Skeletal muscle tissue (tissue), 4 donors: ENCODE data around the gene GUK1. TPM values are rescaled to one million over a fixed set of nuclear protein-coding genes. Genes with fewer than 3 reads are reported as not detected.

ENCODE experiments used
- H3K27ac ChIP-seq: one replicate; pipeline ENCODE4 v1.7.0; 2013; ENCODE audit warnings: mild to moderate bottlenecking, low read depth, low read length, inconsistent platforms
- H3K27me3 ChIP-seq, 3 donors: one replicate each; pipeline ENCODE4 v1.7.0; 2013; ENCODE audit warnings: low read length in 3 of 3; ENCODE audit not compliant: control insufficient read depth in 3 of 3, insufficient read depth in 3 of 3
- H3K36me3 ChIP-seq, 3 donors: one replicate each; pipeline ENCODE4 v1.7.0; 2013; ENCODE audit warnings: low read length in 3 of 3; ENCODE audit not compliant: control insufficient read depth in 3 of 3, insufficient read depth in 3 of 3
- H3K4me1 ChIP-seq, 3 donors: one replicate each; pipeline ENCODE4 v1.7.0; 2013; ENCODE audit warnings: low read length in 3 of 3, mild to moderate bottlenecking in 3 of 3; ENCODE audit not compliant: control insufficient read depth in 3 of 3, insufficient read depth in 3 of 3
- H3K4me3 ChIP-seq, 3 donors: one replicate each; pipeline ENCODE4 v1.7.0; 2013; ENCODE audit warnings: low read length in 3 of 3
- H3K9ac ChIP-seq, 3 donors: one replicate each; pipeline ENCODE4 v1.7.0; 2013; ENCODE audit warnings: low read length in 3 of 3, mild to moderate bottlenecking in 3 of 3, moderate library complexity in 2 of 3, low read depth in 1 of 3
- H3K9me3 ChIP-seq, 3 donors: one replicate each; pipeline ENCODE4 v1.7.0; 2013; ENCODE audit warnings: low read length in 3 of 3; ENCODE audit not compliant: control insufficient read depth in 3 of 3
- total RNA-seq: library from RNA; depleted of rRNA; stranded (reverse); fragments of >200 nt; gene quantifications from one replicate; pipeline ENCODE4 v1.2.3, GENCODE V29; 2014
- donor health status: Osteomylitis.

The GUK1 gene
- total RNA-seq, 1 donor from 2014 or later: 165 TPM

DNA sequence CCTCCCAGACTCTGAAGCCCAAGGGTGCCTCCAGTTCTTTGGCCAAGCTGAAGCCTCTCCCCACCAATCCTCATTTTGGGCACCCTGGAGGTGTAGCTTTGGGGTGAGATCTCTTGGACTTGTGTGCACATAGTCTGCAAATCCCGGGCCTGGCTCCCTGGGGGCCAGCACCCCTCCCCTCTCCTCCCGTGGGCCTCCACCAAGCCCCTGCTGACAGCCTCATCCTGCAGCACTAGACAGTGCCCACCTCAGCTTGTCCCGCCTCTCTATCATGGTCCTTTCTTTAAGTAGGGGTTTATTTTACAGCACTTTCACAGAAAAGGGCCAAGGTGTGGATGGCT, 12.8 kb downstream of the GUK1 start:
- Histone ChIP-seq H3K27ac (no peak overlapping the region), H3K36me3 (peaks cover 0 to 7% (median 3%) of the 10 kb centered on the region in 3 donors), H3K4me3 (no peak overlapping the region), H3K27me3 (peaks cover 8 to 12% (median 10%) of the 10 kb centered on the region in 3 donors), H3K4me1 (peaks cover 19 to 31% (median 29%) of the 10 kb centered on the region in 3 donors), H3K9ac (no peak overlapping the region), H3K9me3 (no peaks in the 10 kb centered on the region)

DNA sequence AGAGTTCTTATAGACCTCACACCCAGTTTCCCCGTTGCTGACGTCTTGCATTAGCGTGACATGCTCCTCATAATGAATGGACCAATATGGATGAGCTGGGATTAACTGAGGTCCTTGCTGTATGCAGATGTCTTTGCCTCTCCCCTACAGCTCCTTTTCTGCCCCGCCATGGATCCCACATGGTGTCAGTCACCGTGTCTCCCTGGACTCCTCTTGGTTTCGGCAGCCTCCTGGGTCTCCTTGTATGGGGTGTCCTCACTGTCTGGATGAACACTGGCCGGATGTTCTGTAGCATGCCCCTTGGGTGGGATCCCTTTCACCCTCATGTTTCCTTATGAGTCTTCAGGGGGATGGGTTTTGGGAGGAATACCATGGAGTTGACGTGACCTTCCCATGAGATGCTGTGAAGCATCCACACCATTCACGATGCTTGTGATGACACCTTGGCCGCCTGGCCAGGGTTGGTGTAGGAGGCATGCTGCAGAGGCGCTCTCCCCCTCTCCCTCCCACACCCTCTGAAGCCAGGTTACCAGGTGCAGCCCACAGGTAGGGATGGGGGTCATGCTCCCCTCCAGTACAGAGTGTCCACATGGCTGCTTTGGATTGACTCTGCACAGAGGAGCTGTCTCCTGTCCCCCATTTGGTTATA, 14.1 kb downstream of the GUK1 start:
- H3K27ac ChIP-seq: no peak overlapping the region
- no peak overlapping the region for H3K4me3 ChIP-seq
- peaks cover 16 to 25% (median 22%) of the 10 kb centered on the region in 3 donors for H3K4me1 ChIP-seq

DNA sequence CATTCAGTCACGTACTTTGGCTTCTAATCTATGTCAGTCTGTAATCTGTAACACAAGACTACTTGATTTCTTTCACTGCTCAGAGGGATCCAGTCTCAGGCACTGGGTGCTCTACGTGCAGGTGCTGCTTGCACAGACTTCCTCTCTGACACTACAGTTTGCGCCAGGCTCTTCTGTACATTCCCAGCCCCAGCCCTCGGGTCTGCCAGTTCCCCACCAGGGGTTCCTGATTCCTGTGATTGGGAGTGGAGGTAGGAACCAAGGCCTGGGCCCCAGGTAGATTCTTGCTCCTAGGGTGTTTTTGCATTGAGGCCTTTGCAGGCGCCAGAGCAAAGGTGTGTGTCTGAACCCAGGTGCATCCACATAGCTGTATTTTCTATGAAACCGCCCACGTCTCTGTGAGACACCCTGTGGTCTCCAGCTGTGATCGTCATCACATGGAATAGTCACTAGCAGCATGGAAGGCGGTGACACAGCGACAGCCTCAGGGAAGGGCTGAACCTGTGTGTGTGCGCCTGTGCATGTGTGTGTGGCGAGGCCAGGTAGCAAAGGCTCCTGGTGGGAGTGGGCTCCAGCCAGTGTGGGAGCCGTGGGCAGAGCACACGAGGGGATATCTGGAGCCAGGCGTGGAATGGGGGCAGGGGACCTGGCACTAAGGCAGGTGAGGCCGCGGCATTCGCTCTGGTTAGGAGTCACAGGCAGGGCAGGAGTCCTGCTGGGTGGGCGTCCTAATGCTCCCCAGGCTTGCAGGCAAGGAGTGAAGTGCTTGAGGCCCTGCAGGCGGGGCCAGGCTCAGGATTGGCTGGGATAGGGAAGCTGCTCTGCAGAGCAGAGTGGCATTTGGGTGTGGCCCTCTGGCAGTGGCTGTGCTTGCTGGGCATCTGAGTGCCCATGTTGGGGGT, 14.8 kb downstream of the GUK1 start:
- no peaks in the 10 kb centered on the region for H3K36me3 ChIP-seq
- H3K27me3 ChIP-seq: peaks cover 23 to 25% (median 23%) of the 10 kb centered on the region in 3 donors
- H3K9ac ChIP-seq: no peak overlapping the region
- no peaks in the 10 kb centered on the region for H3K9me3 ChIP-seq
- H3K27ac ChIP-seq: no peak overlapping the region
- no peak overlapping the region for H3K4me3 ChIP-seq
- peaks cover 13 to 22% (median 18%) of the 10 kb centered on the region in 3 donors for H3K4me1 ChIP-seq

More for the DNA sequence above, 14.1 kb downstream of the GUK1 start:
- no peaks in the 10 kb centered on the region for H3K9me3 ChIP-seq
- no peaks in the 10 kb centered on the region for H3K36me3 ChIP-seq
- no peak overlapping the region for H3K9ac ChIP-seq
- H3K27me3 ChIP-seq: peaks cover 16 to 20% (median 19%) of the 10 kb centered on the region in 3 donors

DNA sequence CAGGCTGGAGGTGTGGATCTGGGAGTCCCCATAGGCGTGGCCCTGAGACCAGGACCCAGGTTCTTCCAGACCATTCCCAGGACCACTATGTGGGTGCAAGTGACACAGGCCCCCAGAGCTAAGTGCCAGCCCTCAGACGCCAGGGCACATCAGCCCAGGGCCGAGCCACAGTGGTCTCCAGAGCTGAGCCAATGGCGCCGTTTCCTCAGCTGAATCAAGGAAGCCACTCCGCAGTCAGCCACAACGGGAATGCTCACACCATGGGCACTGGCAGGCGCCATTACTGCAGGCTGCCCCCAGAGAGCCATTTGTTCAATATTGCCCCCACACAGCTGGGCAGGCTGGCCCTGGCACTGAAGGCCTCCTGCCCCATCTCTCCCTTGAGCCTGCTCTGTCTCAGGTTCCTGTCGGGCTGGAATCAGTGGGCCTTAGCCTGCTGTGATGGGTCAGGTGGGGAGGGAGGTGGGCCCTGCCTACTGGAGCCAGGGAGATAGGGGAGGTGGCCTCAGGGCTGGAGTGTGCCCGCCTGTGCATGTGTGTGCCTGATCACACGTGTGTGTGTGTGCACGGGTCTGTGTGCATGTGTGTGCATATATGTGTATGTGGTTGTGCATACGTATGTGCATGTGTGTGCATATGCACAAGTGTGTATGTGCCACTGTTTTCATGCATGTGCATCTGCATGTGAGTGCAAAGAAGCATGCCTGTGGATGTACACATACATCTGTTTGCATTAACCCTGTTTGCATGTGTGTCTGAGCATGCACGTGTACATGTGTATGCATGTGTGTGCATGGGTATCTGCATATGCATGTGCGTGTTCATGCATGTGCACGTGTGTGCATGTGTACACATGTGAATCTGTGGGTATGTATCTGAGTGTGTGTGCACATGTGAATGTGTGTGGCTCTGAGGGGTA, 15.8 kb downstream of the GUK1 start:
- Histone ChIP-seq H3K4me3 (no peak overlapping the region), H3K9me3 (no peaks in the 10 kb centered on the region), H3K27ac (no peak overlapping the region), H3K27me3 (peaks cover 23 to 31% (median 26%) of the 10 kb centered on the region in 3 donors), H3K36me3 (no peaks in the 10 kb centered on the region), H3K4me1 (peaks cover 10 to 15% (median 14%) of the 10 kb centered on the region in 3 donors), H3K9ac (no peak overlapping the region)

DNA sequence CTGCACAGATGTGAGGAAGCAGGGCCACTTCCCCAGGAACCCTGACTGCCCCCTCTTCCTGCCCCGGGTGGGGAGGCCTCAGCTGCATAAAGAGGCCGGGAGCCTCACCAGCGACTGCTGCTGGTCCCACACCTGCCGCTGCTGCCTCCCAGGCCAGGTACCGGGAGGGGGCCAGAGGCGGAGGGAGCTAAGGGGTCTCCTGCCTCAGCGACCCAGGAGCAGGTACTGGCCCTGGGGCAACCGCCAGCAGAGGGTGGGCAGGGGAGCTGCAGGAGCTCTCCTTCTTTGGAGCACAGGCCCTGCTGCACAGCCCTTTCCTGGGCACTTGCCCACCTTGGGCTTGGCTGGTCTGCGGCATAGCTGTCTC, 16.4 kb downstream of the GUK1 start:
- Histone ChIP-seq H3K27me3 (peaks cover 26 to 33% (median 26%) of the 10 kb centered on the region in 3 donors), H3K27ac (no peak overlapping the region), H3K9ac (no peak overlapping the region), H3K9me3 (no peaks in the 10 kb centered on the region), H3K4me3 (peak overlapping the region in 1 of 3 donors; percentile 6), H3K36me3 (no peaks in the 10 kb centered on the region), H3K4me1 (peaks cover 8 to 11% (median 9%) of the 10 kb centered on the region in 3 donors)

DNA sequence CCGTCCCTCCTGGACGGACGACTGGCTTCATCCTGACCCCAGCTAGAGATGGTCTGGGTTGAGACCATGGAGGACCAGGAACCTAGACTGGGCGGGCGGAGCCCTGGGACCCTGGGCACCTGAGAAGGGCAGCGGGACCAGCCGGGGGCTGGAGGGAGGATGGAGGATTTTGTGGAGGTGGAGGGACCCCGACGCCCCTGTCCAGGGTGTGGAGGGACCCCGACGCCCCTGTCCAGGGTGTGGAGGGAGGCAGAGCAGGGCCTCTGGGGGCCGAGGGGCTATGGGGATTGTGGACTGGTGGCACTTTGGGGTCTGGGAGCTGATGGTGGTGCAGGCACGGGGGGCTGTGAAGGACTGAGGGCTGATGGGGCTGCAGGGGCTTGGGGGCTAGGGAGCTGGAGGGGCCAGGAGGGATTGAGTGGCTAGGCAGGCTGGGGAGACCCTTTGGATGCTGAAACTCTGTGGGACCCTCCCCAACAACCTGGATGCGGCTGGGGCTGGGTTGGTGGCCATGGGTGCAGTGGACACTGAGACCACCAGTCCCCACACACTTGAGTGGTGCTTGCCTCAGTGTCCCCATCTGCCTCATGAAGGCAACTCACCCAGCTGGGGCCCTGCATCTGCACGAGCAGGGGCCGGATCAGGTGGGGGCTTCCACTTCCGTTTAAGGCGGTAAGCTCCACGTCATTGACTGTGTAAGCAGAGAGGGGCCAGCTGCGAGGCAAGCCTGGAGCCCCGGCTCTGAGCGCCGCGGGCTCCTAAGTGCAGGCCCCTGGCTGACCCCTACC, 17.1 kb downstream of the GUK1 start:
- Histone ChIP-seq H3K4me1 (peaks cover 10 to 13% (median 12%) of the 10 kb centered on the region in 3 donors), H3K9ac (no peak overlapping the region), H3K27ac (no peak overlapping the region), H3K9me3 (no peaks in the 10 kb centered on the region), H3K4me3 (peak overlapping the region in 1 of 3 donors; percentile 6), H3K36me3 (no peaks in the 10 kb centered on the region), H3K27me3 (peaks cover 27 to 40% (median 27%) of the 10 kb centered on the region in 3 donors)

DNA sequence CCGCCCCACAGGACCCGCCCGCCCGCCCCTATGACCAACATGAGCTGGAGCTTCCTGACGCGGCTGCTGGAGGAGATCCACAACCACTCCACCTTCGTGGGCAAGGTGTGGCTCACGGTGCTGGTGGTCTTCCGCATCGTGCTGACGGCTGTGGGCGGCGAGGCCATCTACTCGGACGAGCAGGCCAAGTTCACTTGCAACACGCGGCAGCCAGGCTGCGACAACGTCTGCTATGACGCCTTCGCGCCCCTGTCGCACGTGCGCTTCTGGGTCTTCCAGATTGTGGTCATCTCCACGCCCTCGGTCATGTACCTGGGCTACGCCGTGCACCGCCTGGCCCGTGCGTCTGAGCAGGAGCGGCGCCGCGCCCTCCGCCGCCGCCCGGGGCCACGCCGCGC, 17.6 kb downstream of the GUK1 start:
- H3K36me3 ChIP-seq: no peaks in the 10 kb centered on the region
- H3K27me3 ChIP-seq: peaks cover 27 to 41% (median 28%) of the 10 kb centered on the region in 3 donors
- H3K9me3 ChIP-seq: no peaks in the 10 kb centered on the region
- no peak overlapping the region for H3K27ac ChIP-seq
- H3K4me1 ChIP-seq: peaks cover 15 to 19% (median 18%) of the 10 kb centered on the region in 3 donors
- H3K4me3 ChIP-seq: no peak overlapping the region
- no peak overlapping the region for H3K9ac ChIP-seq

DNA sequence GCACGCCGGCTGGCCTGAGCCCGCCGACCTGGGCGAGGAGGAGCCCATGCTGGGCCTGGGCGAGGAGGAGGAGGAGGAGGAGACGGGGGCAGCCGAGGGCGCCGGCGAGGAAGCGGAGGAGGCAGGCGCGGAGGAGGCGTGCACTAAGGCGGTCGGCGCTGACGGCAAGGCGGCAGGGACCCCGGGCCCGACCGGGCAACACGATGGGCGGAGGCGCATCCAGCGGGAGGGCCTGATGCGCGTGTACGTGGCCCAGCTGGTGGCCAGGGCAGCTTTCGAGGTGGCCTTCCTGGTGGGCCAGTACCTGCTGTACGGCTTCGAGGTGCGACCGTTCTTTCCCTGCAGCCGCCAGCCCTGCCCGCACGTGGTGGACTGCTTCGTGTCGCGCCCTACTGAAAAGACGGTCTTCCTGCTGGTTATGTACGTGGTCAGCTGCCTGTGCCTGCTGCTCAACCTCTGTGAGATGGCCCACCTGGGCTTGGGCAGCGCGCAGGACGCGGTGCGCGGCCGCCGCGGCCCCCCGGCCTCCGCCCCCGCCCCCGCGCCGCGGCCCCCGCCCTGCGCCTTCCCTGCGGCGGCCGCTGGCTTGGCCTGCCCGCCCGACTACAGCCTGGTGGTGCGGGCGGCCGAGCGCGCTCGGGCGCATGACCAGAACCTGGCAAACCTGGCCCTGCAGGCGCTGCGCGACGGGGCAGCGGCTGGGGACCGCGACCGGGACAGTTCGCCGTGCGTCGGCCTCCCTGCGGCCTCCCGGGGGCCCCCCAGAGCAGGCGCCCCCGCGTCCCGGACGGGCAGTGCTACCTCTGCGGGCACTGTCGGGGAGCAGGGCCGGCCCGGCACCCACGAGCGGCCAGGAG, 18.3 kb downstream of the GUK1 start:
- Histone ChIP-seq H3K27me3 (peaks cover 27 to 41% (median 28%) of the 10 kb centered on the region in 3 donors), H3K4me3 (peak overlapping the region in 1 of 3 donors; percentile 13), H3K27ac (no peak overlapping the region), H3K9ac (peak overlapping the region in 1 of 3 donors; percentile 40), H3K36me3 (no peaks in the 10 kb centered on the region), H3K9me3 (no peaks in the 10 kb centered on the region), H3K4me1 (peaks cover 19 to 26% (median 25%) of the 10 kb centered on the region in 3 donors)
